WERI-Rb-1 (cell line): ENCODE results near the gene CDH6.
A peak's percentile ranks its signal among the peaks of the same experiment; 100 is the strongest.

Experiments
- DNase-seq: peaks from one replicate; pipeline ENCODE4 v3.0.0-alpha.2; 2020
- H3K27ac ChIP-seq: fragments of 250-450 bp; sonication (Bioruptor Pico); 2 replicates; pipeline ENCODE4 v1.5.1; 2020; ENCODE audit warnings: mild to moderate bottlenecking, moderate library complexity
- H3K27me3 ChIP-seq: fragments of 250-450 bp; sonication (Bioruptor Pico); 2 replicates; pipeline ENCODE4 v1.5.1; 2021; ENCODE audit warnings: mild to moderate bottlenecking, low read depth, moderate library complexity; ENCODE audit not compliant: insufficient read depth, severe bottlenecking
- H3K36me3 ChIP-seq: fragments of 250-450 bp; sonication (Bioruptor Pico); 2 replicates; pipeline ENCODE4 v1.5.1; 2020; ENCODE audit warnings: mild to moderate bottlenecking, moderate library complexity
- H3K4me3 ChIP-seq: 2 replicates; pipeline ENCODE4 v1.5.1; 2011; ENCODE audit warnings: low read depth, mild to moderate bottlenecking, control low read depth, low read length
- H3K9me3 ChIP-seq: fragments of 250-450 bp; sonication (Bioruptor Pico); 2 replicates; pipeline ENCODE4 v1.5.1; 2021; ENCODE audit warnings: mild to moderate bottlenecking, moderate library complexity; ENCODE audit not compliant: severe bottlenecking
- CTCF ChIP-seq: IDR thresholded peaks from 2 replicates; pipeline ENCODE4 v1.5.1; 2011; ENCODE audit warnings: low read depth, mild to moderate bottlenecking, control low read depth, inconsistent platforms, low read length

CDH6 gene

GRCh38 chr5:31225613-31226012 lies 32.1 kb downstream of the CDH6 start:
- H3K27ac ChIP-seq = no peak overlapping the region
- no peak for TF ChIP-seq CTCF
- no peaks in the 10 kb centered on the region for H3K27me3 ChIP-seq
- no peak overlapping the region for H3K4me3 ChIP-seq
- DNase-seq = no peak
- H3K36me3 ChIP-seq = no peaks in the 10 kb centered on the region
- no peaks in the 10 kb centered on the region for H3K9me3 ChIP-seq

- H3K27me3 ChIP-seq = no peaks in the 10 kb centered on the region
These were observed 33.2 kb downstream of the CDH6 start for GRCh38 chr5:31226651-31227050.

GRCh38 chr5:31229266-31229665 lies 35.8 kb downstream of the CDH6 start:
- Histone ChIP-seq H3K27ac (no peak overlapping the region), H3K27me3 (no peaks in the 10 kb centered on the region), H3K36me3 (no peaks in the 10 kb centered on the region), H3K9me3 (no peaks in the 10 kb centered on the region), H3K4me3 (no peak overlapping the region)
- TF ChIP-seq CTCF = no peak
- DNase-seq = no peak

More at GRCh38 chr5:31226651-31227050, 33.2 kb downstream of the CDH6 start:
- no peak for DNase-seq
- Histone ChIP-seq H3K9me3 (no peaks in the 10 kb centered on the region), H3K27ac (no peak overlapping the region), H3K36me3 (no peaks in the 10 kb centered on the region), H3K4me3 (no peak overlapping the region)
- no peak for TF ChIP-seq CTCF

- H3K27ac ChIP-seq = no peak overlapping the region
- no peaks in the 10 kb centered on the region for H3K9me3 ChIP-seq
These were observed 37.8 kb downstream of the CDH6 start for GRCh38 chr5:31231177-31231838.

GRCh38 chr5:31232273-31232888 lies 38.9 kb downstream of the CDH6 start:
- Histone ChIP-seq H3K9me3 (no peaks in the 10 kb centered on the region), H3K36me3 (no peaks in the 10 kb centered on the region), H3K27ac (no peak overlapping the region), H3K27me3 (no peaks in the 10 kb centered on the region), H3K4me3 (no peak overlapping the region)
- peak; percentile 71 for TF ChIP-seq CTCF
- peak; percentile 44 for DNase-seq

More at GRCh38 chr5:31231177-31231838, 37.8 kb downstream of the CDH6 start:
- H3K36me3 ChIP-seq = no peaks in the 10 kb centered on the region
- H3K4me3 ChIP-seq = no peak overlapping the region
- H3K27me3 ChIP-seq = no peaks in the 10 kb centered on the region
- no peak for DNase-seq
- TF ChIP-seq CTCF = no peak
